SK-N-SH (cell line): ENCODE measurements around the gene KPTN. TPM values are rescaled to one million over a fixed set of nuclear protein-coding genes. Genes with fewer than 3 reads are reported as not detected.

Experiments used
- CTCF ChIA-PET: fragments of 300-600, 350-600 bp; formaldehyde crosslinking; extraction: SDS; loops from one replicate; lab custom pipeline; 2021; lab: Yijun Ruan, JAX
- POLR2A ChIA-PET: fragments of 350-600 bp; sonication (Branson Sonifier 250); formaldehyde crosslinking; extraction: SDS; loops from one replicate; lab custom pipeline; 2020; ENCODE audit warnings: antibody characterized with exemption, inconsistent platforms; lab: Yijun Ruan, JAX
- DNase-seq: peaks from one replicate; pipeline ENCODE4 v3.0.0; 2012
- H2AFZ ChIP-seq: fragments of 200-600 bp; sonication (generic); 2 replicates; pipeline ENCODE4 v1.8.1; 2016; ENCODE audit warnings: antibody characterized with exemption, mild to moderate bottlenecking, low read depth
- H3F3A ChIP-seq: fragments of 200-600 bp; sonication (generic); replicated peaks from 2 replicates; pipeline ENCODE3; 2016; ENCODE audit warnings: antibody characterized with exemption, mild to moderate bottlenecking; ENCODE audit not compliant: insufficient read depth
- H3K27ac ChIP-seq, 2 experiments: fragments of 200-500 bp in 1 of 2; fragments of 200-600 bp in 1 of 2; sonication (Bioruptor generic) in 1 of 2; sonication (generic), shearing (Covaris generic) in 1 of 2; 2 replicates each; pipeline versions ENCODE4 v1.5.1 to v1.6.1; 2014 to 2016; ENCODE audit warnings: low read depth in 2 of 2, inconsistent platforms in 1 of 2, low read length in 1 of 2, mild to moderate bottlenecking in 1 of 2, mixed read lengths in 1 of 2
- H3K27me3 ChIP-seq: fragments of 200-600 bp; sonication (generic), shearing (Covaris generic); 2 replicates; pipeline ENCODE4 v1.6.1; 2016; ENCODE audit warnings: mixed run types; ENCODE audit not compliant: insufficient read depth
- H3K36me3 ChIP-seq, 2 experiments: fragments of 200-500 bp in 1 of 2; fragments of 200-600 bp in 1 of 2; sonication (Bioruptor generic) in 1 of 2; sonication (generic) in 1 of 2; replicated peaks in 1 of 2; 2 replicates each; pipeline versions ENCODE3 to v1.5.1; 2014 to 2016; ENCODE audit warnings: low read length in 1 of 2, mild to moderate bottlenecking in 1 of 2; ENCODE audit not compliant: insufficient read depth in 2 of 2, control insufficient read depth in 1 of 2
- H3K4me1 ChIP-seq, 2 experiments: fragments of 200-500 bp in 1 of 2; fragments of 200-600 bp in 1 of 2; sonication (Bioruptor generic) in 1 of 2; sonication (generic), shearing (Covaris generic) in 1 of 2; 2 replicates each; pipeline versions ENCODE4 v1.5.1 to v1.6.1; 2014 to 2016; ENCODE audit warnings: low read depth in 1 of 2, low read length in 1 of 2, mixed run types in 1 of 2; ENCODE audit not compliant: insufficient read depth in 2 of 2, control insufficient read depth in 1 of 2
- H3K4me2 ChIP-seq: fragments of 200-600 bp; sonication (generic), shearing (Covaris generic); 2 replicates; pipeline ENCODE4 v1.6.1; 2017; ENCODE audit warnings: mixed run types
- H3K4me3 ChIP-seq, 2 experiments: fragments of 200-500 bp in 1 of 2; fragments of 200-600 bp in 1 of 2; sonication (Bioruptor generic) in 1 of 2; sonication (generic), shearing (Covaris generic) in 1 of 2; 2 replicates each; pipeline versions ENCODE4 v1.5.1 to v1.8.1; 2014 to 2016; ENCODE audit warnings: low read depth in 2 of 2, inconsistent platforms in 1 of 2, low read length in 1 of 2, mild to moderate bottlenecking in 1 of 2, mixed read lengths in 1 of 2, moderate library complexity in 1 of 2
- H3K79me2 ChIP-seq: fragments of 200-600 bp; sonication (generic); 2 replicates; pipeline ENCODE4 v1.8.1; 2017; ENCODE audit warnings: mild to moderate bottlenecking; ENCODE audit not compliant: insufficient read depth
- H3K9ac ChIP-seq: fragments of 200-600 bp; sonication (generic); 2 replicates; pipeline ENCODE4 v1.6.1; 2017; ENCODE audit warnings: mixed run types
- H3K9me2 ChIP-seq: fragments of 200-600 bp; sonication (generic); 2 replicates; pipeline ENCODE4 v1.6.1; 2017; ENCODE audit warnings: mixed run types
- H3K9me3 ChIP-seq: fragments of 200-600 bp; sonication (generic); 2 replicates; pipeline ENCODE4 v1.6.1; 2017; ENCODE audit warnings: mixed run types, mild to moderate bottlenecking, moderate library complexity
- H4K20me1 ChIP-seq: fragments of 200-600 bp; sonication (generic); 2 replicates; pipeline ENCODE4 v1.6.1; 2017; ENCODE audit warnings: mild to moderate bottlenecking, mixed run types; ENCODE audit not compliant: insufficient read depth
- FOXJ3 ChIP-seq: sonication (generic); formaldehyde crosslinking; IDR thresholded peaks from 2 replicates; pipeline ENCODE4 v1.5.1; 2020; ENCODE audit warnings: mild to moderate bottlenecking, missing genetic modification reagents
- GABPA ChIP-seq: IDR thresholded peaks from 2 replicates; pipeline ENCODE4 v1.4.0; 2012; ENCODE audit warnings: low read depth, mild to moderate bottlenecking
- GATA2 ChIP-seq: sonication (generic); formaldehyde crosslinking; IDR thresholded peaks from 2 replicates; pipeline ENCODE4 v1.5.0; 2020; ENCODE audit warnings: mild to moderate bottlenecking, missing genetic modification reagents
- JUND ChIP-seq: IDR thresholded peaks from 2 replicates; pipeline ENCODE4 v1.4.0; 2012
- MXI1 ChIP-seq: IDR thresholded peaks from 2 replicates; pipeline ENCODE4 v1.6.1; 2012; ENCODE audit warnings: mild to moderate bottlenecking, low read depth, low read length, improper control_type of control experiment
- NRF1 ChIP-seq: IDR thresholded peaks from 2 replicates; pipeline ENCODE4 v1.6.1; 2012; ENCODE audit warnings: low read depth, mild to moderate bottlenecking, low read length
- RAD21 ChIP-seq: IDR thresholded peaks from 2 replicates; pipeline ENCODE4 v1.6.1; 2012; ENCODE audit warnings: mild to moderate bottlenecking, low read length
- RCOR1 ChIP-seq: fragments of 150-350 bp; IDR thresholded peaks from 2 replicates; pipeline ENCODE4 v1.6.1; 2017; ENCODE audit warnings: antibody characterized with exemption, low read length
- RFX5 ChIP-seq: IDR thresholded peaks from 2 replicates; pipeline ENCODE4 v1.6.1; 2012; ENCODE audit warnings: mild to moderate bottlenecking, improper control_type of control experiment, low read length
- SMC3 ChIP-seq: IDR thresholded peaks from 2 replicates; pipeline ENCODE4 v1.6.1; 2012; ENCODE audit warnings: low read depth, low read length, improper control_type of control experiment
- TAF1 ChIP-seq: IDR thresholded peaks from 2 replicates; pipeline ENCODE4 v1.6.1; 2012; ENCODE audit warnings: low read depth, mild to moderate bottlenecking, low read length, moderate library complexity, borderline replicate concordance
- YY1 ChIP-seq: IDR thresholded peaks from 2 replicates; pipeline ENCODE4 v1.4.0; 2012; ENCODE audit warnings: low read depth, mild to moderate bottlenecking
- WGBS: methylation state at CpG from one replicate; pipeline ENCODE4 v1.1.6; 2017; ENCODE audit warnings: low lambda C conversion rate; 5-methylcytosine and 5-hydroxymethylcytosine counted together
- polyA plus RNA-seq, 3 experiments: library from polyadenylated mRNA; depleted of rRNA; stranded (reverse); fragments of >200 nt; gene quantifications; 2 replicates each; pipeline ENCODE4 v1.2.3, GENCODE V29; 2012
- TF ChIP-seq, protein P1 (sequence below): IDR thresholded peaks from 2 replicates; pipeline ENCODE4 v1.6.1; 2012; ENCODE audit warnings: mild to moderate bottlenecking, low read depth, low read length, moderate library complexity
- TF ChIP-seq, protein P2 (sequence below): fragments of 150-350 bp; IDR thresholded peaks from 2 replicates; pipeline ENCODE4 v1.6.1; 2016; ENCODE audit warnings: mild to moderate bottlenecking, low read depth, low read length
- TF ChIP-seq, protein P3 (sequence below): fragments of 150-350 bp; IDR thresholded peaks from 2 replicates; pipeline ENCODE4 v1.6.1; 2017; ENCODE audit warnings: antibody characterized with exemption, low read length, low read depth, borderline replicate concordance
- TF ChIP-seq, protein P4 (sequence below): IDR thresholded peaks from 2 replicates; pipeline ENCODE4 v1.4.0; 2012; ENCODE audit warnings: low read depth

The KPTN gene
- polyA plus RNA-seq, 1 of the 3 experiments (the other 2 are of a cell fraction) = 15.8 TPM

DNA sequence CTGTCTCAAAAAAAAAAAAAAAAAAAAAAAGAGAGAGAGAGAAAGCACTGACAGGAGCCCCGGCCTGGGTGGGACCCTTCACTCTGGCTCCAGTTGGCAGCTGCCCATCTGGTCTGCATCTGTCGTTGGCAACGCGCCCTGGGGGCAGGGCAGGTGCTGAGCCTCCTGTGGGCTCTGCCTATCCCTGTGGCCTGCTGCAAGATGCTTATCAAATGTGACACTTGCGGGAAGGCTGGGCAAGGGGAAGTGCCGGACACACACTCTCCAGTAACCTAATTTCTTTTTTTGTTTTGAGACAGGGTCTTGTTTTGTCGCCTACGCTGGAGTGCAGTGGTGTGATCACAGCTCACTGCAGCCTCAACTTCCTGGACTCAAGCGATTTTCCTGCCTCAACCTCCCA, 10.7 kb upstream of the KPTN start (continued):
- TF ChIP-seq, protein P1, sequence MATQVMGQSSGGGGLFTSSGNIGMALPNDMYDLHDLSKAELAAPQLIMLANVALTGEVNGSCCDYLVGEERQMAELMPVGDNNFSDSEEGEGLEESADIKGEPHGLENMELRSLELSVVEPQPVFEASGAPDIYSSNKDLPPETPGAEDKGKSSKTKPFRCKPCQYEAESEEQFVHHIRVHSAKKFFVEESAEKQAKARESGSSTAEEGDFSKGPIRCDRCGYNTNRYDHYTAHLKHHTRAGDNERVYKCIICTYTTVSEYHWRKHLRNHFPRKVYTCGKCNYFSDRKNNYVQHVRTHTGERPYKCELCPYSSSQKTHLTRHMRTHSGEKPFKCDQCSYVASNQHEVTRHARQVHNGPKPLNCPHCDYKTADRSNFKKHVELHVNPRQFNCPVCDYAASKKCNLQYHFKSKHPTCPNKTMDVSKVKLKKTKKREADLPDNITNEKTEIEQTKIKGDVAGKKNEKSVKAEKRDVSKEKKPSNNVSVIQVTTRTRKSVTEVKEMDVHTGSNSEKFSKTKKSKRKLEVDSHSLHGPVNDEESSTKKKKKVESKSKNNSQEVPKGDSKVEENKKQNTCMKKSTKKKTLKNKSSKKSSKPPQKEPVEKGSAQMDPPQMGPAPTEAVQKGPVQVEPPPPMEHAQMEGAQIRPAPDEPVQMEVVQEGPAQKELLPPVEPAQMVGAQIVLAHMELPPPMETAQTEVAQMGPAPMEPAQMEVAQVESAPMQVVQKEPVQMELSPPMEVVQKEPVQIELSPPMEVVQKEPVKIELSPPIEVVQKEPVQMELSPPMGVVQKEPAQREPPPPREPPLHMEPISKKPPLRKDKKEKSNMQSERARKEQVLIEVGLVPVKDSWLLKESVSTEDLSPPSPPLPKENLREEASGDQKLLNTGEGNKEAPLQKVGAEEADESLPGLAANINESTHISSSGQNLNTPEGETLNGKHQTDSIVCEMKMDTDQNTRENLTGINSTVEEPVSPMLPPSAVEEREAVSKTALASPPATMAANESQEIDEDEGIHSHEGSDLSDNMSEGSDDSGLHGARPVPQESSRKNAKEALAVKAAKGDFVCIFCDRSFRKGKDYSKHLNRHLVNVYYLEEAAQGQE = no peak
- TF ChIP-seq FOXJ3 (CRISPR knock-in tag) = peak; percentile 83; the same call in 1 of the 2 replicates
- TF ChIP-seq JUND = no peak
- peak; percentile 92 for TF ChIP-seq RCOR1
- TF ChIP-seq GABPA = no peak
- TF ChIP-seq TAF1 = no peak
- no peak for TF ChIP-seq YY1
- no peak for TF ChIP-seq RFX5
- TF ChIP-seq GATA2 (CRISPR knock-in tag) = peak; percentile 99
- TF ChIP-seq, protein P2, sequence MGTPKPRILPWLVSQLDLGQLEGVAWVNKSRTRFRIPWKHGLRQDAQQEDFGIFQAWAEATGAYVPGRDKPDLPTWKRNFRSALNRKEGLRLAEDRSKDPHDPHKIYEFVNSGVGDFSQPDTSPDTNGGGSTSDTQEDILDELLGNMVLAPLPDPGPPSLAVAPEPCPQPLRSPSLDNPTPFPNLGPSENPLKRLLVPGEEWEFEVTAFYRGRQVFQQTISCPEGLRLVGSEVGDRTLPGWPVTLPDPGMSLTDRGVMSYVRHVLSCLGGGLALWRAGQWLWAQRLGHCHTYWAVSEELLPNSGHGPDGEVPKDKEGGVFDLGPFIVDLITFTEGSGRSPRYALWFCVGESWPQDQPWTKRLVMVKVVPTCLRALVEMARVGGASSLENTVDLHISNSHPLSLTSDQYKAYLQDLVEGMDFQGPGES = no peak
- TF ChIP-seq, protein P3, sequence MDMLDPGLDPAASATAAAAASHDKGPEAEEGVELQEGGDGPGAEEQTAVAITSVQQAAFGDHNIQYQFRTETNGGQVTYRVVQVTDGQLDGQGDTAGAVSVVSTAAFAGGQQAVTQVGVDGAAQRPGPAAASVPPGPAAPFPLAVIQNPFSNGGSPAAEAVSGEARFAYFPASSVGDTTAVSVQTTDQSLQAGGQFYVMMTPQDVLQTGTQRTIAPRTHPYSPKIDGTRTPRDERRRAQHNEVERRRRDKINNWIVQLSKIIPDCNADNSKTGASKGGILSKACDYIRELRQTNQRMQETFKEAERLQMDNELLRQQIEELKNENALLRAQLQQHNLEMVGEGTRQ = no peak
- no peak for TF ChIP-seq RAD21
- TF ChIP-seq, protein P4, sequence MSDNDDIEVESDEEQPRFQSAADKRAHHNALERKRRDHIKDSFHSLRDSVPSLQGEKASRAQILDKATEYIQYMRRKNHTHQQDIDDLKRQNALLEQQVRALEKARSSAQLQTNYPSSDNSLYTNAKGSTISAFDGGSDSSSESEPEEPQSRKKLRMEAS = no peak
- TF ChIP-seq NRF1 = no peak

DNA sequence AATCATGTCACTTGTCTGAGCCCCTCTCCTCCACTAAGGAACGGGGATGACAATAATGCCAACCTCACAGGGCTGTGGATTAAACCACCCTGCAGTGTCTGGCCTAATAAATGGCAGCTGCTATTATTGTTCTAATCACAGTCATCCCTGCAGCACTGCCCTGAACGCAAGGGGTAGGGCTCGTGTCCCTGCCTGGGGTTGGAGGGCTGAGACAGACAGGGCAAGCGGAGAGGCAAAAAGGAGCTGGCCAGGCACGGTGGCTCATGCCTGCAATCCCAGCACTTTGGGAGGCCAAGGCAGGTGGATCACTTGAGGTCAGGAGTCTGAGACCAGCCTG, 10.2 kb upstream of the KPTN start:
- Histone ChIP-seq H3K4me3 (no peak overlapping the region), H3F3A (no peaks in the 10 kb centered on the region), H3K9me2 (no peaks in the 10 kb centered on the region), H3K4me2 (no peak overlapping the region), H3K79me2 (no peaks in the 10 kb centered on the region), H3K36me3 (peaks cover 0 to 26% of the 10 kb centered on the region in 2 experiments), H3K4me1 (peaks cover 0 to 77% of the 10 kb centered on the region in 2 experiments; a peak in 1 of 4 replicates), H4K20me1 (no peaks in the 10 kb centered on the region), H3K27me3 (no peaks in the 10 kb centered on the region), H3K9me3 (no peaks in the 10 kb centered on the region), H3K9ac (no peak overlapping the region), H3K27ac (peak overlapping the region in 1 of 2 experiments; percentile 84; a peak in 2 of 4 replicates), H2AFZ (no peak overlapping the region)
- WGBS = 92% methylated on average over 4 of the region's 5 CpGs
- CTCF ChIA-PET = interaction anchor here (1.3 to 6.5 kb wide), 6 partner anchors 10 to 58 kb away, joined by 3 to 52 read pairs (median 19); partner anchors contain the start of genes KPTN, NAPA and SLC8A2
- peak; percentile 56 for DNase-seq
- TF ChIP-seq MXI1 (peak; percentile 52; the same call in 1 of the 2 replicates), SMC3 (no peak)
- POLR2A ChIA-PET = interaction anchor here (2.6 kb wide), 1 partner anchor 10 kb away, joined by 17 read pairs; the partner anchor contains the start of gene KPTN
